HUES64 (cell line): ENCODE measurements around the gene NOS3.
A peak's percentile ranks its signal among the peaks of the same experiment; 100 is the strongest.

ENCODE experiments used
- H3K27ac ChIP-seq: 2 replicates; pipeline ENCODE4 v1.7.0; 2013; ENCODE audit warnings: low read depth, low read length, inconsistent platforms
- H3K27me3 ChIP-seq: 2 replicates; pipeline ENCODE4 v1.6.1; 2013; ENCODE audit warnings: mild to moderate bottlenecking, low read length; ENCODE audit not compliant: insufficient read depth
- H3K36me3 ChIP-seq: 2 replicates; pipeline ENCODE4 v1.6.1; 2013; ENCODE audit warnings: mild to moderate bottlenecking, low read length; ENCODE audit not compliant: insufficient read depth
- H3K4me1 ChIP-seq: 2 replicates; pipeline ENCODE4 v1.6.1; 2013; ENCODE audit warnings: mild to moderate bottlenecking, low read length, moderate library complexity; ENCODE audit not compliant: insufficient read depth
- H3K4me3 ChIP-seq: 2 replicates; pipeline ENCODE4 v1.5.1; 2013; ENCODE audit warnings: mild to moderate bottlenecking, low read length, moderate library complexity
- H3K9ac ChIP-seq: 2 replicates; pipeline ENCODE4 v1.6.1; 2013; ENCODE audit warnings: mild to moderate bottlenecking, low read depth, low read length
- H3K9me3 ChIP-seq: 2 replicates; pipeline ENCODE4 v1.6.1; 2013; ENCODE audit warnings: low read depth, low read length; ENCODE audit not compliant: insufficient read depth
- WGBS: fragments of 150-250, 120-280 bp; methylation state at CpG from one replicate; pipeline ENCODE4 v1.1.7; 2013; ENCODE audit warnings: missing lambda C conversion rate; 5-methylcytosine and 5-hydroxymethylcytosine counted together

NOS3 gene

DNA sequence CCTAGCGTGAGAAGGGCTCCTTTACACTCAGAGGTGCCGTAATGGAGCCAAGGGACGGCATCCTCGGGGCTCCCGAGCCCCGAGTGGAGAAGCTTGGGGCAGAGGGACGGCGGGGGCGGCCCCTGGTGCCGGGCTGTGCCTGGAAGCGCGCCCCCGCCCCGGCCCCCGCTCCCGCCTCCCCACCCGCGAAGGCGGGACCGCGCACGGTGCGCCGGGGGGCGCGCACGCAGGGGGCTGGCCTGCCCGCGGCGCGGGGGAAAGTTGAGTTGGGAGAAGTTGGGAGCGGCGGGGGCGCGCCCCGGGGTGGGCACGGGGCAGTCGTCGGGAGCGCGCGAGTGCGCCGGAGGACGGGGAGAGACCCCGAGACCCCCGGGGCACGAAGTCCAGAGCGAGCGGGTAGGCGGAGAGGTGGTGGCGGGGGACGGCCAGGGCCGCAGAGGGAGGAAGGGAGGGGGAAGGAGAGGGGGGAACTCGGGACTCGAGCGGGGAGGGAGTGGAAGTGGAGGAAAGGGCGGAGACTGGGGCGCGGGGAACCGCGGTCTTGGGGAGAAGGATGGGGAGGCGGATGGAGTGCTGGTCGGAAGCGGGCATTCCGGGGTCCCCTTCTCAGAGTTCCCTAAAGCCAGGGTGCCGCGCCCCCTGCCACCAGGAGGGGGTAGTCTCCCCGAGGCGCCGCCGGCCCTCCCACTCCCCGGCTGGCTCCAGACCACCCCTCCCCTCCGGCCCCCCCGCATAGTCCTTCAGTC, 68.7 kb downstream of the NOS3 start, which contains the start of gene SLC4A2:
Gene SLC4A2 (plus strand): TSS at position 223 of the 746 bp plus-strand sequence. CDS start 2,399 bp downstream, outside the sequence.
- under 1% methylated on average over 75 of the region's 75 CpGs for WGBS
- peak within 1 kb of the TSS; percentile 85 for H3K27ac ChIP-seq

DNA sequence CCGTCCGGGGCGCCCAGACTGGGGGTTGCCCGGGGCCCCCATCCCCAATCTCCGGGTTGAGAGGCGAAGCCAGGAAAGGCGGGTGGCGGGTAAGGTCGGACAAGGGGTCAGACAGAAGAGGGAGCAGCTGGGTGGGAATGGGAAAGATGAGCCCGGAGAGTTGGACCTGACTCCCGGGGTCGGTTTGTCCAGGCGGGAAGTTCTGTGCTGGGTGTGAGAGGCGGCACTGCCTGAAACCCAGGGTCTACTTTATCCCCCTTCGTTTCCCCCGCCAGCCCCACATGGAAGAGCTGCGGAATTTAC, 69.2 kb downstream of the NOS3 start:
- H3K4me3 ChIP-seq: peak overlapping the region; percentile 86
- H3K36me3 ChIP-seq: peaks cover 8% of the 10 kb centered on the region
- H3K9me3 ChIP-seq: no peaks in the 10 kb centered on the region
- H3K27me3 ChIP-seq: peaks cover 32% of the 10 kb centered on the region
- H3K27ac ChIP-seq: no peak overlapping the region
- peaks cover 35% of the 10 kb centered on the region for H3K4me1 ChIP-seq
- H3K9ac ChIP-seq: peak overlapping the region; percentile 51
- 1% methylated on average over 16 of the region's 17 CpGs for WGBS

More for the DNA sequence above, 68.7 kb downstream of the NOS3 start, which contains the start of gene SLC4A2:
- Histone ChIP-seq H3K4me1 (peaks cover 35% of the 10 kb centered on the region), H3K9ac (peak within 1 kb of the TSS; percentile 57), H3K36me3 (peaks cover 3% of the 10 kb centered on the region), H3K9me3 (no peaks in the 10 kb centered on the region), H3K4me3 (peak within 1 kb of the TSS; percentile 86), H3K27me3 (peaks cover 32% of the 10 kb centered on the region)

DNA sequence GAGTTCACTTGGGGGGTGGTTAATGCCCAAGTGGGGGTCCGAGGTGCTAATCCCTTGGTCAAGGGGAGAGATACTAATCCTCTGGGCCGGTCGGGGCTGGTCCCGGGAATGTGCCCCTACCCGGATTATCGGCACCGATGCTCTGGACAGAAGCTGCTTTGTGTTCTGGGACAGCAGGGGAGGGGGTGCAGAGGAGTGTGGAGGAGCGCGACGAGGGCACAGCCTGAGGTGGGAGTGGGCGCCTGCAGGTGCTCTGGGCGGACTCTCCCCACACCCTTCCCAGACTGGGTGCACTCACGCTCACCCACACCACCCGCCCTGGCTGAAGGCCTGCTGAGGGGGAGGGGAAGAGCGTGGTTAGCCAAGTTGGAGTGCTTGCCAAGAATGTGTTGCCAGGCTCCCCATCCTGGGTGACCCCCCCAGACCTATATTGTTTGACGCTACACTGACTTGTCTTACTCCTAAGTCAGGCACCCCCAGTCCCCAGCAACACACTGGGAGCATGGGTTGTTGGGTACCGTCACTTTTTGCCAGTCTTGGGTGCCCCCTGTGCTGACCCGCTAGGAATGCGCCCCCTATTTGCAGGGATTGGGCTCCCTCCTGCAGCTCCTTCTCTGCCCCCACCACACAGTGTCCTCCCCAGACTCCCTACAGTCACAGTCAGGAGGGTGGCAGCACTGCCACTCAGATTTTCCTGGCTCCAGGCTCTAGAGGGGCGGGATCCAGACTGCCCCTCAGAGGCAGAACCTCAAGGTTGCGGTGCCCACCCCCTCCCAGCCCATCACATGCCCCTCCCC, 69.8 kb downstream of the NOS3 start:
- H3K27ac ChIP-seq: no peak overlapping the region
- whole genome bisulfite sequencing: 8% methylated on average over 16 of the region's 21 CpGs
- H3K27me3 ChIP-seq: peaks cover 31% of the 10 kb centered on the region
- peaks cover 13% of the 10 kb centered on the region for H3K36me3 ChIP-seq
- H3K4me3 ChIP-seq: peak overlapping the region; percentile 86
- H3K4me1 ChIP-seq: peaks cover 35% of the 10 kb centered on the region
- peak overlapping the region; percentile 51 for H3K9ac ChIP-seq
- no peaks in the 10 kb centered on the region for H3K9me3 ChIP-seq

DNA sequence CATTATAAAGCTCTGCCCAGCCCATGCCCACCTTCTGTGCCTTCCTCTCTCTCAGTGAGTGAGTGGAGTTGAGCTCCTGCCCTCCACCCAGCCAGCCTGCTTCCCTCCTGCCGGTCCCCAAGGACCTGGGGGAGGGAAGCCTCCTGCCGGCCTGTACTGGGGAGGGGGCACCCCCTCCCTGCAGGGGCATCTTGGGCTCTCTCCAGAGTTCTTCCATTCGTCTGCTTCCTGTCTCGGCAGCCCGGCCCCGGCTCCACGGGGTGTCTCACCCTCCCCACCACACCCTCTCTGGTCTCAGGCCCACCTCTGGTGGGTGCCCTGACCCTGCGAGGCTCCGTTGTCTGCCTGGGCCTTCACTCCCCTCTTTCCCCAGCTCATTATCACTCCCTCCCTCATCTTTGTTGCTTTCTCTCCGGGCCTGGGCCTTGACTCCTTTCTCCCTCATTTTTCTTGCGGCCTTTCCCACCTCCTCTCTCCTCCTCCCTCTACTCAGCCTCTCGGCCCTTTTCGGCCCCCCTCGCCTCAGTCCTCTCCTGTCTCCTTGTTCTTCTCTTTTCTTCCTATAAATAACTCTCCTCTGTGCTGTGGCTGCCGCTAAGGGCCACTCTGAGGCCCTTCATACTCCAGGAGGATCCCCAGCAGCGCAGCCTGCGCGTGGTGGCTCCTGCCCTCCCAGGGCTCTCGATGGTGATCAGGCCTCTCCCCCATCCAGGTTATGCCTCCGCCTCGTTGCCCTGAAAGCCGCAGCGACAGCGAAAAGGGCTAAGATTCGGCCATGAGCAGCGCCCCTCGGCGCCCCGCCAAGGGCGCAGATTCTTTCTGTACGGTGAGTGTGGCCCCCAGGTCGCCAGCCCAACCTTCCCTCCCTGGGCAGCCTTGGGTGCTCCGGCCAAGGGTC, 70.6 kb downstream of the NOS3 start:
- Histone ChIP-seq H3K9ac (peak overlapping the region; percentile 2; the same call in 1 of the 2 replicates), H3K27me3 (peaks cover 23% of the 10 kb centered on the region), H3K9me3 (no peaks in the 10 kb centered on the region), H3K36me3 (peaks cover 20% of the 10 kb centered on the region), H3K4me3 (peak overlapping the region; percentile 39), H3K27ac (no peak overlapping the region; the same call in 1 of the 2 replicates), H3K4me1 (peaks cover 32% of the 10 kb centered on the region)
- 16% methylated on average over 33 of the region's 33 CpGs for WGBS

DNA sequence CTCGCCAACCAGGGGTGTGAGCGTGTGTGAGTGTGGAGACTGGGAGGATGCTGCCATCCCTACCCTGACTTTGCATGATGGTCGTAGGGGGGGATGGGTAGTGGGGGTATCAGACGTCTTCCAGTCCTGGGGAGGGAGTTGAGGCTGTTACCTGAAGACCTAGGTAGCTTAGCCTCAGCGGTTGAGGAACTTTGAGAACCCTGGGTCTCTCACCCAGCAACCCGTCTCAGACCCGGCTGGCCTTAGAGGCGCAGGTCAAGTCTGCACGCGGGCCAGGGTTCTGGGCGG, 71.2 kb downstream of the NOS3 start:
- Histone ChIP-seq H3K9me3 (no peaks in the 10 kb centered on the region), H3K36me3 (peaks cover 26% of the 10 kb centered on the region), H3K4me3 (peak overlapping the region; percentile 39), H3K27me3 (peaks cover 17% of the 10 kb centered on the region; the same call in 1 of the 2 replicates), H3K4me1 (peaks cover 30% of the 10 kb centered on the region), H3K27ac (no peak overlapping the region; the same call in 1 of the 2 replicates), H3K9ac (peak overlapping the region; percentile 2; the same call in 1 of the 2 replicates)
- WGBS: 10% methylated on average over 11 of the region's 11 CpGs

DNA sequence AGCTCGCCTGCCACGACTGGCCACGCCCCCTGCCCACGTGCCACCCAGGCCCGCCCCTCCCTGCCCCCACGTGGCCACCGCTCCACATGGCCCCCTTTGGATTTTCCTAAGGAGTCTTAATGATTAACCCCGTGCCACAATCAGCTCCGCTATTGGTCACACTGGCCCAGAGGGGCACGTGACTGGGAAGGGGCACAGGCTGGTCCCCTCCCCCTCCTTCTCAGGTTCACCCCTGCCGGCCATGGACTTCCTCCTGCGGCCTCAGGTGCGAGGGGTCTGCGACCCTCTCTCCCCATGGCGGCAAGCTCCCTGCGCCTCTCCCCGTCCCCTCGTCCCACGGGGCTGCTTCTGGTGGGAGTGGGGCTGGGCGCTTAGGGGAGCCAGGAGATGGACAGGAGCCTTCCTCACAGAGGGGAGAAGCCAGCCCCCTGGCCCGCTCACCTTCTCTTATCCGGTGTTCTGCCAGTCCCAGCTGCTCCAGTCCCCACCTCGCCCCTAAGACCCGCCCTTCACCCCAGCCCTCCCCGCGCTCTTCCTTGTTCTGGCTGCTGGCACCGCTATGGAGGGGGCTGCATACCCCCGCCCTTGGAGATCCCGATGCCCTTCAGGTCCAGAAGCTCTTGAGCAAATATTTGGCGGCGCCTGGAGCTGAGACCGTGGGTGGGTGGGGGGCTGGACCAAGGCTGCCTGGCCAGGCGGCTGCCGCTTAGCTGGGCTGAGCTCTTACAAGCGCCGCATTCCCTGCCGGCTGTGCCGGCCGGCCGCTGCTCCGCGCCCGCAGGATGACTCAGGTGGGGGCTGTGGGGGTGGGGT, 71.8 kb downstream of the NOS3 start:
- Histone ChIP-seq H3K36me3 (peaks cover 32% of the 10 kb centered on the region), H3K27me3 (peaks cover 13% of the 10 kb centered on the region; the same call in 1 of the 2 replicates), H3K4me3 (peak overlapping the region; percentile 63), H3K9me3 (no peaks in the 10 kb centered on the region), H3K27ac (peak overlapping the region; percentile 91), H3K4me1 (peaks cover 30% of the 10 kb centered on the region), H3K9ac (peak overlapping the region; percentile 71)
- 1% methylated on average over 36 of the region's 43 CpGs for WGBS

DNA sequence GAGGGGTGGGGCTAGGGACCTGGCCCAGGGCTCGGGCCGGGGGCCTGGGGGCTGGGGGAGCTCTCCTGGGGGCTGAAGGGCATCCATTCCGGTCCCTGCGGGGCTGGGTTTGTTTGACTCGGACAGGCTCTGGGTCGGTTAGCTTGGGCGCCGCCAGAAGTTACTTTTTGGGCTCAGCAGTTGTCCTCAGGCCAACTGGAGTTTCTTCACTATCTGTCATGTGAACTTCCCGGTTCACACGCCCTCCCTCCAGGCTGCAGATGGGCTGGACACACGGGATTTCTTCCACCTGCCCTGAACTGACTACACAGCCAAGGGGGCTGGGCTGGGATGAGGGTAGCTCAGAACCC, 72.4 kb downstream of the NOS3 start:
- Histone ChIP-seq H3K27ac (no peak overlapping the region), H3K36me3 (peaks cover 38% of the 10 kb centered on the region), H3K27me3 (peaks cover 13% of the 10 kb centered on the region; the same call in 1 of the 2 replicates), H3K4me3 (peak overlapping the region; percentile 63), H3K4me1 (peaks cover 30% of the 10 kb centered on the region), H3K9me3 (no peaks in the 10 kb centered on the region), H3K9ac (0 out of 2 replicates have a peak overlapping the region, but pooled peaks have one; percentile 8)
- WGBS: 7% methylated on average over 11 of the region's 11 CpGs
